GM19035 (cell line): Measurements from ENCODE around the gene FHL2.

ENCODE experiments used
- ATAC-seq: cut with Tn5 transposase; IDR thresholded peaks from one replicate; pipeline ENCODE4 v1.9.1; 2021; ENCODE audit not compliant: unreplicated experiment

Gene FHL2

GRCh38 chr2:105380432-105381100 lies 18.3 kb downstream of the FHL2 start:
- ATAC-seq = no peak

- ATAC-seq = no peak
These were observed 19.1 kb downstream of the FHL2 start for GRCh38 chr2:105379741-105380186.

- ATAC-seq = no peak
These were observed 19.9 kb downstream of the FHL2 start for GRCh38 chr2:105378921-105379383.

- no peak for ATAC-seq
These were observed 20.5 kb downstream of the FHL2 start for GRCh38 chr2:105378276-105378840.

GRCh38 chr2:105377871-105378270 lies 21.0 kb downstream of the FHL2 start:
- no peak for ATAC-seq

GRCh38 chr2:105376789-105377240 lies 22.0 kb downstream of the FHL2 start:
- no peak for ATAC-seq

GRCh38 chr2:105376010-105376409 lies 22.8 kb downstream of the FHL2 start:
- no peak for ATAC-seq

GRCh38 chr2:105375001-105375561 lies 23.8 kb downstream of the FHL2 start:
- ATAC-seq = no peak

GRCh38 chr2:105373895-105374401 lies 24.9 kb downstream of the FHL2 start:
- peak; percentile 89 for ATAC-seq

- ATAC-seq = peak; percentile 27
These were observed 25.5 kb downstream of the FHL2 start for GRCh38 chr2:105373344-105373781.

- ATAC-seq = no peak
These were observed 27.0 kb downstream of the FHL2 start for GRCh38 chr2:105371810-105372209.

- ATAC-seq = no peak
These were observed 27.7 kb downstream of the FHL2 start for GRCh38 chr2:105371156-105371555.

- ATAC-seq = peak; percentile 80
These were observed 28.8 kb downstream of the FHL2 start for GRCh38 chr2:105369777-105370690.

GRCh38 chr2:105368759-105369408 lies 30.0 kb downstream of the FHL2 start:
- ATAC-seq = no peak

- no peak for ATAC-seq
These were observed 33.6 kb downstream of the FHL2 start for GRCh38 chr2:105365206-105365605.

- no peak for ATAC-seq
These were observed 34.3 kb downstream of the FHL2 start for GRCh38 chr2:105364436-105365139.

GRCh38 chr2:105362862-105363591 lies 35.8 kb downstream of the FHL2 start:
- ATAC-seq = no peak

- no peak for ATAC-seq
These were observed 37.6 kb downstream of the FHL2 start for GRCh38 chr2:105361102-105361889.
